ENCODE data around the gene MMP24OS.

The MMP24OS gene

GRCh38 chr20:35243986-35244385 is 33.9 kb downstream of the MMP24OS start:
- no peak for DNase-seq

- no peak for DNase-seq
Measured at GRCh38 chr20:35243317-35243716, 34.6 kb downstream of the MMP24OS start.

DNA sequence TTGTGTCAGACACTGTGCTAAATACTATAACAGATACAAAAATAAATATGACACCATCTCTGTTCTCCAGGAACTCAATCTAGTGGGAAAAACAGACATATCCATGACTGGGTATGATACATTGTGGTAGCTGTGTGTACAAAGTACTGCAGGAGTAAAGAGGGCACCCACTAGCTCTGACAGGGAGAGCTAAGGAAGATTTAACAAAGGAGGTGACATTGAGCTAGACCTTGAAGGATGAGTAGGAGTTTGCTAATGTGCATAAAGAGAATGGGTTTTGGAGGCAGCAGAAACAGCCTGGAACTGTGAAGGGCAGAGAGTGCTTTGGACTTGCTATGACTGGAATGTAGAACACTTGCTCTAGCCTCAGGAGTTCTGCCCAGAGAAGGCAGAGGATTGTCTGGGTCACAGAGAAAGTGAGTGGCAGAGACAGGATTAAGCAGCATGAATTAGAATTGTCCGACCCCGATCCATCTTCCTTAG is 37.1 kb downstream of the MMP24OS start:
- DNase-seq = no peak

DNA sequence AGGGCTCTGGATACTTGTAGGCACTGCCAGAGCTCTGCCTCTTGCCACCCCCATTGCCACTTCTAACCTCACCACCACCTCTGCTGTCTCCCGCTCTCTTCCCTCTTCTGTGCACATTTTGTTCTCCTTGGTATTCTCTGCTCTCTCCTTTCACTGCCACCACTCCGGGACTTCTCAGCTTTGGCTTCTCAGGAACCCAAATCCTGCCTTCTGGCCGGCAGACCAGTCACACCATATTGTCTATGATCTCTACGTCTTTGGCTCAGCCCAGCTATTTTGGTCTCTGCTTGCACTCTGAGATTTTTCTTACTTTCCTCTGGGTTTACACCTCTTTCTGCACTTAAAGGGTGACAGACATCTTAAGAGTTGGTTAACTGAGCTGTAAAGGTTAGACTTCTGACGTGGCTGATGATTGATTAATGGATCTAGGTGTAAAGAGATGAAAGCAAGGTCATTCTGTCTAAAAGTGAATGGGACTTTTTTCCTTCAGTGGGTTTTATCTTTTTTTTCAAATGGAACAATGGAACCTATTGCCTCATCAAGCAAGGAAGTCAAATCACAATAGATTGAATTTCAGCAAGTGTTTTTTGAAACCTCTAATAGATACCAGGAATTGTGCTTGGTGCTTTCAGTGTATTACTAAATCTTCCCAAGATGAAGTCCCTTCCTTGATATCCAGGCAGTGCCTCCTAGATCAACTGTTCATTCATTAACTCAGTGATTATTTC is 37.7 kb downstream of the MMP24OS start:
- no peak for DNase-seq

- no peak for DNase-seq
Measured at GRCh38 chr20:35238735-35239134, 39.2 kb downstream of the MMP24OS start.

GRCh38 chr20:35238170-35238569 is 39.8 kb downstream of the MMP24OS start:
- no peak for DNase-seq

- DNase-seq = no peak
Measured at GRCh38 chr20:35237486-35237885, 40.4 kb downstream of the MMP24OS start.

DNA sequence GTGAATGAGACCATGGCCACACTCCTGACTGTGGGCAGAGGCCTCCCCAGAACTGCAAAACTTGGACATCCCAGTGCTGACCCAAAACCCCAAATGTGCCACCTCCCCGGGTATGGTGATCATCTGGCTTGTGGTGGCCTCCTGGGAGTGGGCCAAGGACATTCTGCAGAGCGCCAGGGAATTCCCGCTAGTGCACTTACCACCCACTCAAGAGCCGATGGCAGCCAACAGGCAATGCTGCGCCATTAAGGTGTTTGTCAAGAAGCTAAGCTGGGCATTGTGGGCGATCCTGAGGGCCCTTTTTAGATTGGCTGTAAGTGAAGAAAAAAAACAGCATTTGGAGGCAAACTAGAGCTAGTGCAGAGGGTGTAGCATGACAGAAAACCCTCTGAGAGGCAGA is 42.0 kb downstream of the MMP24OS start:
- no peak for DNase-seq

GRCh38 chr20:35232575-35232974 is 45.3 kb downstream of the MMP24OS start:
- no peak for DNase-seq

GRCh38 chr20:35226884-35227681 is 50.8 kb downstream of the MMP24OS start:
- peak; percentile 29 for DNase-seq

All from activated CD4-positive, alpha-beta T cell treated with anti-CD3 and anti-CD28 coated beads, Interleukin-10, Interleukin-2, amounts not matched to agents 100 ng/mL and 50 ng/mL, durations not matched to agents 16 hours and 8 hours (primary cell).